ENCODE measurements around the gene HSD3B2. TPM values are rescaled to one million over a fixed set of nuclear protein-coding genes. Genes with fewer than 3 reads are reported as not detected.
A peak's percentile ranks its signal among the peaks of the same experiment; 100 is the strongest.

The HSD3B2 gene
- total and polyA plus RNA-seq, 2 of the 8 experiments (the other 6 are each of a cell fraction or from before 2014, with no cell fraction given): not detected

DNA sequence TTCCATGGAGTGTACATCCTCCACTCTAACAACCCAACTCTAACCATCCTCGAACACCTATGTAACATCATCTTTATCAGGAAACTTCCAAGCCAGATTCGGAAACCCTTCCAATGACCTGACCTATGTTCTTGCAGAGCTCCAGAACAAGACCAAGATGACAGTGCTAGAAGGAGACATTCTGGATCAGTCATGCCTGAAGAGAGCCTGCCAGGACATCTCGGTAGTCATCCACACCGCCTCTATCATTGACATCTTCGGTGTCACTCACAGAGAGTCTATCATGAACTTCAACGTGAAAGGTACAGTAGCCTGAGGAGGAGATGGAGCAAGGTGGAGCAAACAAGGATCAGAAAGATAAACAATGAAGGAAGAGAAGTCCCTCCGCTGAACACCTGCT is 56.0 kb downstream of the HSD3B2 start:
- Histone ChIP-seq H3K79me1 (ENCODE audit: low read depth, low read length) (no peaks in the 10 kb centered on the region), H3K4me1 (replicated peaks in 1 of 4; ENCODE audit: control insufficient read depth in 3 of 4, insufficient read depth in 4 of 4, low read length in 3 of 4) (peaks cover 0 to under 1% (median under 1%) of the 10 kb centered on the region in 4 experiments; a peak in 1 of 7 replicates), H3K4ac (replicated peaks; ENCODE audit: insufficient read length, low read depth, low read length) (no peak overlapping the region), H3K18ac (ENCODE audit: extremely low read depth, low read length) (no peak overlapping the region), H3K9me3 (ENCODE audit: insufficient read depth in 2 of 2, low read depth in 1 of 2, low read length in 1 of 2) (no peaks in the 10 kb centered on the region), H2BK15ac (ENCODE audit: low read length) (no peak overlapping the region), H2AFZ (ENCODE audit: low read length) (no peak overlapping the region), H3K27me3 (replicated peaks in 1 of 4; ENCODE audit: control insufficient read depth in 3 of 4, extremely low read depth in 1 of 4, insufficient read depth in 3 of 4, low read length in 3 of 4) (peaks cover 0 to 2% (median 0%) of the 10 kb centered on the region in 4 experiments; a peak in 1 of 7 replicates), H3K14ac (ENCODE audit: insufficient read length) (no peak overlapping the region), H3K23ac (ENCODE audit: insufficient read length) (no peak overlapping the region), H3K36me3 (ENCODE audit: control insufficient read depth in 2 of 4, insufficient read depth in 4 of 4, low read length in 3 of 4) (no peaks in the 10 kb centered on the region), H3K27ac (ENCODE audit: low read depth, low read length) (no peak overlapping the region), H2BK20ac (ENCODE audit: low read length) (no peak overlapping the region), H4K5ac (ENCODE audit: insufficient read length, low read depth, low read length) (no peak overlapping the region), H3K9ac (replicated peaks in 1 of 4; ENCODE audit: extremely low read depth in 1 of 4, low read depth in 3 of 4, low read length in 3 of 4) (no peak overlapping the region), H3K4me2 (ENCODE audit: insufficient read depth in 1 of 2, low read depth in 2 of 2, low read length in 2 of 2) (no peak overlapping the region), H2BK12ac (ENCODE audit: low read depth, low read length) (no peak overlapping the region), H2AK5ac (ENCODE audit: low read depth, low read length) (no peak overlapping the region), H3K79me2 (ENCODE audit: control insufficient read depth in 1 of 2, insufficient read depth in 2 of 2, low read length in 2 of 2) (no peaks in the 10 kb centered on the region), H4K91ac (replicated peaks; ENCODE audit: insufficient read length, low read length) (no peak overlapping the region), H2BK5ac (ENCODE audit: low read depth, low read length) (no peak overlapping the region), H4K20me1 (replicated peaks in 1 of 2; ENCODE audit: control insufficient read depth in 1 of 2, insufficient read depth in 2 of 2, low read length in 2 of 2) (no peaks in the 10 kb centered on the region), H3K4me3 (ENCODE audit: extremely low read depth in 1 of 4, insufficient read depth in 2 of 4, low read depth in 3 of 4, low read length in 4 of 4) (no peak overlapping the region), H3K23me2 (ENCODE audit: low read depth, low read length) (no peaks in the 10 kb centered on the region), H3K56ac (replicated peaks; ENCODE audit: insufficient read length, low read depth, low read length) (no peak overlapping the region), H4K8ac (ENCODE audit: extremely low read depth, insufficient read depth, low read length) (peak overlapping the region; percentile 7; the same call in 1 of the 2 replicates), H2BK120ac (replicated peaks; ENCODE audit: low read depth, low read length) (no peak overlapping the region)
- ChIA-PET CTCF (ENCODE audit: partially characterized antibody) (interaction anchor here (1.8 to 3.2 kb wide), 2 partner anchors 19 to 74 kb away, joined by 7 to 10 read pairs; no protein-coding TSS in a partner anchor), POLR2A (ENCODE audit: partially characterized antibody) (no interaction called here)
- FAIRE-seq (no peak), DNase-seq (ENCODE audit: low read depth in 1 of 2, low spot score in 2 of 2) (no peak)
- WGBS, 2 experiments (ENCODE audit: extremely low coverage in 1 of 2, insufficient coverage in 1 of 2, insufficient read length in 1 of 2, insufficient replicate concordance in 2 of 2, low coverage in 1 of 2, low lambda C conversion rate in 2 of 2, missing lambda C conversion rate in 1 of 2): 91% methylated on average over 7 of the region's 7 CpGs; no CpG with 5 or more reads in 1 of the 2 experiments
- TF ChIP-seq SIRT6 (IDR thresholded peaks at IDR 0.05; ENCODE audit: low read length): no peak
- TF ChIP-seq, protein P1, sequence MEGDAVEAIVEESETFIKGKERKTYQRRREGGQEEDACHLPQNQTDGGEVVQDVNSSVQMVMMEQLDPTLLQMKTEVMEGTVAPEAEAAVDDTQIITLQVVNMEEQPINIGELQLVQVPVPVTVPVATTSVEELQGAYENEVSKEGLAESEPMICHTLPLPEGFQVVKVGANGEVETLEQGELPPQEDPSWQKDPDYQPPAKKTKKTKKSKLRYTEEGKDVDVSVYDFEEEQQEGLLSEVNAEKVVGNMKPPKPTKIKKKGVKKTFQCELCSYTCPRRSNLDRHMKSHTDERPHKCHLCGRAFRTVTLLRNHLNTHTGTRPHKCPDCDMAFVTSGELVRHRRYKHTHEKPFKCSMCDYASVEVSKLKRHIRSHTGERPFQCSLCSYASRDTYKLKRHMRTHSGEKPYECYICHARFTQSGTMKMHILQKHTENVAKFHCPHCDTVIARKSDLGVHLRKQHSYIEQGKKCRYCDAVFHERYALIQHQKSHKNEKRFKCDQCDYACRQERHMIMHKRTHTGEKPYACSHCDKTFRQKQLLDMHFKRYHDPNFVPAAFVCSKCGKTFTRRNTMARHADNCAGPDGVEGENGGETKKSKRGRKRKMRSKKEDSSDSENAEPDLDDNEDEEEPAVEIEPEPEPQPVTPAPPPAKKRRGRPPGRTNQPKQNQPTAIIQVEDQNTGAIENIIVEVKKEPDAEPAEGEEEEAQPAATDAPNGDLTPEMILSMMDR (IDR thresholded peaks at IDR 0.05; ENCODE audit: control extremely low read depth in 1 of 3, insufficient read depth in 1 of 3, low read depth in 1 of 3, low read length in 3 of 3): no peak
- TF ChIP-seq RBBP5 (IDR thresholded peaks at IDR 0.05; ENCODE audit: borderline replicate concordance, low read depth, low read length): no peak
- TF ChIP-seq JUN (IDR thresholded peaks at IDR 0.05; ENCODE audit: low read depth, low read length): no peak
- no peak for TF ChIP-seq RAD21 (IDR thresholded peaks at IDR 0.05 in 1 of 2, conservative IDR thresholded peaks at IDR 0.05 in 1 of 2; ENCODE audit: low read depth in 2 of 2, low read length in 2 of 2)
- TF ChIP-seq, protein P2, sequence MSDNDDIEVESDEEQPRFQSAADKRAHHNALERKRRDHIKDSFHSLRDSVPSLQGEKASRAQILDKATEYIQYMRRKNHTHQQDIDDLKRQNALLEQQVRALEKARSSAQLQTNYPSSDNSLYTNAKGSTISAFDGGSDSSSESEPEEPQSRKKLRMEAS (IDR thresholded peaks at IDR 0.05): no peak
- no peak for TF ChIP-seq HDAC2 (IDR thresholded peaks at IDR 0.05; ENCODE audit: borderline replicate concordance in 1 of 2, low read depth in 2 of 2, low read length in 2 of 2)
- TF ChIP-seq, protein P3, sequence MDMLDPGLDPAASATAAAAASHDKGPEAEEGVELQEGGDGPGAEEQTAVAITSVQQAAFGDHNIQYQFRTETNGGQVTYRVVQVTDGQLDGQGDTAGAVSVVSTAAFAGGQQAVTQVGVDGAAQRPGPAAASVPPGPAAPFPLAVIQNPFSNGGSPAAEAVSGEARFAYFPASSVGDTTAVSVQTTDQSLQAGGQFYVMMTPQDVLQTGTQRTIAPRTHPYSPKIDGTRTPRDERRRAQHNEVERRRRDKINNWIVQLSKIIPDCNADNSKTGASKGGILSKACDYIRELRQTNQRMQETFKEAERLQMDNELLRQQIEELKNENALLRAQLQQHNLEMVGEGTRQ (IDR thresholded peaks at IDR 0.05; ENCODE audit: low read length): no peak
- TF ChIP-seq GTF2F1 (IDR thresholded peaks at IDR 0.05; ENCODE audit: borderline replicate concordance, low read depth, low read length): no peak

All from H1 (cell line).